Gastroesophageal sphincter (tissue), 4 donors: Measurements from ENCODE around the gene XPO6. TPM values are rescaled to one million over a fixed set of nuclear protein-coding genes. Genes with fewer than 3 reads are reported as not detected.

Experiments
- ATAC-seq: fragments of 150-250 bp; one replicate; pipeline ENCODE4 v1.9.1; 2016; ENCODE audit warnings: mild to moderate bottlenecking, moderate library complexity
- H3K27ac ChIP-seq, 4 donors: fragments of 200-600 bp; sonication (generic) in 3 of 4; 1 replicate in 3 of 4; 2 replicates in 1 of 4; pipeline ENCODE4 v1.5.1; 2016 to 2019
- H3K27me3 ChIP-seq: fragments of 200-600 bp; sonication (generic); one replicate; pipeline ENCODE4 v1.5.1; 2019
- H3K36me3 ChIP-seq, 2 donors: fragments of 200-600 bp; sonication (generic); one replicate each; pipeline ENCODE4 v1.5.1; 2019; ENCODE audit warnings: control low read depth in 1 of 2
- H3K4me1 ChIP-seq, 3 donors: fragments of 200-600 bp; sonication (generic); 1 replicate in 2 of 3; 2 replicates in 1 of 3; pipeline ENCODE4 v1.5.1; 2016 to 2019; ENCODE audit warnings: control low read depth in 2 of 3
- H3K4me3 ChIP-seq, 2 donors: fragments of 200-600 bp; sonication (generic); one replicate each; pipeline ENCODE4 v1.5.1; 2019; ENCODE audit warnings: mild to moderate bottlenecking in 1 of 2, moderate library complexity in 1 of 2
- H3K9me3 ChIP-seq, 3 donors: fragments of 200-600 bp; sonication (generic); one replicate each; pipeline ENCODE4 v1.5.1; 2017 to 2019; ENCODE audit warnings: control low read depth in 2 of 3
- CTCF ChIP-seq, 4 experiments: fragments of 200-600 bp in 2 of 4; fragments of 450-650 bp in 2 of 4; sonication (generic) in 1 of 4; IDR thresholded peaks; one replicate each; pipeline ENCODE4 v1.5.1; 2017 to 2019; ENCODE audit warnings: antibody characterized with exemption in 4 of 4, mild to moderate bottlenecking in 2 of 4, moderate library complexity in 2 of 4
- EP300 ChIP-seq: sonication (generic); formaldehyde crosslinking; IDR thresholded peaks from one replicate; pipeline ENCODE4 v1.6.1; 2017; ENCODE audit warnings: antibody characterized with exemption, mild to moderate bottlenecking
- POLR2A ChIP-seq, 2 donors: fragments of 450-650 bp; IDR thresholded peaks; one replicate each; pipeline ENCODE4 v1.6.1; 2017; ENCODE audit warnings: antibody characterized with exemption in 2 of 2, mild to moderate bottlenecking in 2 of 2, moderate library complexity in 1 of 2
- POLR2AphosphoS5 ChIP-seq: sonication (generic); formaldehyde crosslinking; IDR thresholded peaks from one replicate; pipeline ENCODE4 v1.6.1; 2017; ENCODE audit warnings: antibody characterized with exemption
- WGBS, 2 donors: methylation state at CpG; one replicate each; pipeline ENCODE4 v1.1.5; 2018; ENCODE audit warnings: low coverage in 1 of 2; 5-methylcytosine and 5-hydroxymethylcytosine counted together
- small RNA-seq, 4 donors: library from RNA; depleted of rRNA; stranded (forward); fragments of <200 nt; gene quantifications; one replicate each; pipeline ENCODE3, GENCODE V24; 2016
- total RNA-seq, 4 donors: library from RNA; depleted of rRNA; stranded (reverse); fragments of >200 nt; gene quantifications; one replicate each; pipeline ENCODE4 v1.1.0, GENCODE V29; 2016

Gene XPO6
- total RNA-seq, 4 donors from 2014 or later = 35.3 to 80.2 (median 66.8) TPM

- WGBS, 2 donors = 83% methylated on average over 4 of the region's 8 CpGs; no CpG with 5 or more reads in 1 of the 2 donors
- no peak overlapping the region for H3K4me3 ChIP-seq
- H3K27ac ChIP-seq = no peak overlapping the region
- no peak for ATAC-seq
- H3K4me1 ChIP-seq = peaks cover 0 to 8% (median 0%) of the 10 kb centered on the region in 3 donors
- H3K36me3 ChIP-seq = no peaks in the 10 kb centered on the region
- H3K27me3 ChIP-seq = peaks cover 93% of the 10 kb centered on the region
- no peaks in the 10 kb centered on the region for H3K9me3 ChIP-seq
- TF ChIP-seq POLR2AphosphoS5 (no peak), EP300 (no peak), POLR2A (IDR thresholded peaks at IDR 0.05) (no peak), CTCF (IDR thresholded peaks at IDR 0.05) (no peak)
Measured at GRCh38 chr16:28057949-28058348, 153.8 kb downstream of the XPO6 start.

- Histone ChIP-seq H3K27ac (no peak overlapping the region), H3K27me3 (peaks cover 81% of the 10 kb centered on the region), H3K36me3 (no peaks in the 10 kb centered on the region), H3K9me3 (peaks cover 0 to 13% (median 0%) of the 10 kb centered on the region in 3 donors), H3K4me3 (no peak overlapping the region), H3K4me1 (no peaks in the 10 kb centered on the region)
- no peak for ATAC-seq
- WGBS, 2 donors = 18% methylated on average over 4 to 14 of the region's 15 CpGs
- TF ChIP-seq POLR2AphosphoS5 (no peak), EP300 (no peak), POLR2A (IDR thresholded peaks at IDR 0.05) (no peak), CTCF (IDR thresholded peaks at IDR 0.05) (no peak)
Measured at GRCh38 chr16:28053461-28053860, 158.3 kb downstream of the XPO6 start.

GRCh38 chr16:28052274-28053128 is 159.3 kb downstream of the XPO6 start:
- 71 to 90% methylated on average over 1 to 2 of the region's 8 CpGs for WGBS, 2 donors
- peaks cover 0 to 20% (median 0%) of the 10 kb centered on the region in 3 donors for H3K9me3 ChIP-seq
- H3K27ac ChIP-seq = no peak overlapping the region
- ATAC-seq = no peak
- TF ChIP-seq EP300 (no peak), CTCF (IDR thresholded peaks at IDR 0.05) (no peak), POLR2A (IDR thresholded peaks at IDR 0.05) (no peak), POLR2AphosphoS5 (no peak)
- no peaks in the 10 kb centered on the region for H3K4me1 ChIP-seq
- peaks cover 71% of the 10 kb centered on the region for H3K27me3 ChIP-seq
- no peaks in the 10 kb centered on the region for H3K36me3 ChIP-seq
- H3K4me3 ChIP-seq = no peak overlapping the region

GRCh38 chr16:28051486-28051885 is 160.3 kb downstream of the XPO6 start:
- TF ChIP-seq POLR2AphosphoS5 (no peak), EP300 (no peak), CTCF (IDR thresholded peaks at IDR 0.05) (no peak), POLR2A (IDR thresholded peaks at IDR 0.05) (no peak)
- no peak overlapping the region for H3K4me3 ChIP-seq
- peaks cover 61% of the 10 kb centered on the region for H3K27me3 ChIP-seq
- H3K27ac ChIP-seq = no peak overlapping the region
- no peaks in the 10 kb centered on the region for H3K4me1 ChIP-seq
- no peaks in the 10 kb centered on the region for H3K36me3 ChIP-seq
- 74 to 76% methylated on average over 7 of the region's 7 CpGs for WGBS, 2 donors
- H3K9me3 ChIP-seq = peaks cover 0 to 20% (median 0%) of the 10 kb centered on the region in 3 donors
- ATAC-seq = no peak

Small RNA genes within 50 kb of the gene (small RNA-seq; reads per million reads assigned to genes)
- gene RF00402 = 0 reads per million in 4 donors
- gene RNY1P10 = 0 reads per million in 4 donors

Other genes with a start within 250 kb of the XPO6 start
- 1 to 10 TPM in 1 of 4 donors, not detected in 3; 1.0 TPM for gene GSG1L, start 148.3 kb downstream of the XPO6 start, total RNA-seq
- gene SBK1, start 80.6 kb upstream of the XPO6 start, total RNA-seq = under 1 TPM in 1 of 4 donors, not detected in 3; 0.16 TPM
- 1 to 10 TPM in 2 of 4 donors, not detected in 2; 1.1 to 2.8 TPM for gene NPIPB6, start 151.5 kb upstream of the XPO6 start, total RNA-seq
- 100 to 1,000 TPM in 3 of 4 donors, 10 to 100 TPM in 1; 96.5 to 180 (median 105) TPM for gene EIF3CL, start 191.9 kb upstream of the XPO6 start, total RNA-seq